ENCODE results near the gene SMIM36. TPM values are rescaled to one million over a fixed set of nuclear protein-coding genes. Genes with fewer than 3 reads are reported as not detected.

Gene SMIM36
- total RNA-seq, 2 donors from 2014 or later = not detected

- Histone ChIP-seq H3K36me3 (ENCODE audit: control insufficient read depth, insufficient read depth, low read length) (no peaks in the 10 kb centered on the region), H3K9me3 (ENCODE audit: control insufficient read depth, low read length) (peaks cover 3% of the 10 kb centered on the region), H3K4me1 (ENCODE audit: control insufficient read depth, insufficient read depth, low read length) (peaks cover 12% of the 10 kb centered on the region), H3K4me3 (ENCODE audit: low read length) (no peak overlapping the region), H3K9ac (ENCODE audit: extremely low read depth, low read length, poor library complexity, severe bottlenecking) (no peak overlapping the region), H3K27me3 (ENCODE audit: control insufficient read depth, insufficient read depth, low read length, poor library complexity, severe bottlenecking) (no peaks in the 10 kb centered on the region), H3K27ac (ENCODE audit: low read depth, low read length) (no peak overlapping the region)
- 93 to 100% methylated on average over 1 of the region's 1 CpG for WGBS, 2 experiments (ENCODE audit: insufficient coverage in 1 of 2, insufficient read length in 1 of 2)
- Mint-ChIP-seq H3K4me1 (peaks cover 35% of the 10 kb centered on the region), H3K27ac (no peak overlapping the region), H3K36me3 (ENCODE audit: low read depth) (no peaks in the 10 kb centered on the region), H3K4me3 (no peak overlapping the region), H3K9me3 (peaks cover 1% of the 10 kb centered on the region), H3K27me3 (ENCODE audit: insufficient read depth) (peaks cover 1% of the 10 kb centered on the region)
- no peak for TF ChIP-seq CTCF (conservative IDR thresholded peaks at IDR 0.05)
- no peak for DNase-seq
Measured at GRCh38 chr17:55451203-55451641, 60.0 kb downstream of the SMIM36 start.

- H3K36me3 Mint-ChIP-seq (ENCODE audit: low read depth) = no peaks in the 10 kb centered on the region
- Histone ChIP-seq H3K36me3 (ENCODE audit: control insufficient read depth, insufficient read depth, low read length) (no peaks in the 10 kb centered on the region), H3K9ac (ENCODE audit: extremely low read depth, low read length, poor library complexity, severe bottlenecking) (no peak overlapping the region), H3K4me3 (ENCODE audit: low read length) (no peak overlapping the region), H3K27me3 (ENCODE audit: control insufficient read depth, insufficient read depth, low read length, poor library complexity, severe bottlenecking) (no peaks in the 10 kb centered on the region), H3K27ac (ENCODE audit: low read depth, low read length) (no peak overlapping the region), H3K4me1 (ENCODE audit: control insufficient read depth, insufficient read depth, low read length) (peaks cover 13% of the 10 kb centered on the region), H3K9me3 (ENCODE audit: control insufficient read depth, low read length) (peaks cover 3% of the 10 kb centered on the region)
- 90 to 100% methylated on average over 6 to 7 of the region's 7 CpGs for WGBS, 2 experiments (ENCODE audit: insufficient coverage in 1 of 2, insufficient read length in 1 of 2)
- peaks cover 1% of the 10 kb centered on the region for H3K27me3 Mint-ChIP-seq (ENCODE audit: insufficient read depth)
- DNase-seq = no peak
- no peak overlapping the region for H3K4me3 Mint-ChIP-seq
- no peak for TF ChIP-seq CTCF (conservative IDR thresholded peaks at IDR 0.05)
- H3K4me1 Mint-ChIP-seq = peaks cover 43% of the 10 kb centered on the region
- peaks cover 1% of the 10 kb centered on the region for H3K9me3 Mint-ChIP-seq
- H3K27ac Mint-ChIP-seq = no peak overlapping the region
Measured at GRCh38 chr17:55450232-55450825, 60.9 kb downstream of the SMIM36 start.

GRCh38 chr17:55448681-55449080, 62.6 kb downstream of the SMIM36 start:
- H3K27ac ChIP-seq (ENCODE audit: low read depth, low read length) = no peak overlapping the region
- H3K4me1 ChIP-seq (ENCODE audit: control insufficient read depth, insufficient read depth, low read length) = peaks cover 20% of the 10 kb centered on the region
- DNase-seq = no peak
- peaks cover 1% of the 10 kb centered on the region for H3K27me3 Mint-ChIP-seq (ENCODE audit: insufficient read depth)
- peaks cover 1% of the 10 kb centered on the region for H3K9me3 Mint-ChIP-seq
- no peaks in the 10 kb centered on the region for H3K36me3 ChIP-seq (ENCODE audit: control insufficient read depth, insufficient read depth, low read length)
- no peak for TF ChIP-seq CTCF (conservative IDR thresholded peaks at IDR 0.05)
- H3K9ac ChIP-seq (ENCODE audit: extremely low read depth, low read length, poor library complexity, severe bottlenecking) = no peak overlapping the region
- H3K27me3 ChIP-seq (ENCODE audit: control insufficient read depth, insufficient read depth, low read length, poor library complexity, severe bottlenecking) = no peaks in the 10 kb centered on the region
- no peaks in the 10 kb centered on the region for H3K36me3 Mint-ChIP-seq (ENCODE audit: low read depth)
- H3K4me3 ChIP-seq (ENCODE audit: low read length) = no peak overlapping the region
- peaks cover 3% of the 10 kb centered on the region for H3K9me3 ChIP-seq (ENCODE audit: control insufficient read depth, low read length)
- H3K4me3 Mint-ChIP-seq = no peak overlapping the region
- peaks cover 50% of the 10 kb centered on the region for H3K4me1 Mint-ChIP-seq
- no peak overlapping the region for H3K27ac Mint-ChIP-seq
- 64 to 70% methylated on average over 3 to 4 of the region's 4 CpGs for WGBS, 2 experiments (ENCODE audit: insufficient coverage in 1 of 2, insufficient read length in 1 of 2)
